Esophagus squamous epithelium (tissue), 4 donors: Measurements from ENCODE around the gene CADM2.

Experiments
- CTCF ChIP-seq, 6 experiments: fragments of 450-650 bp in 4 of 6; fragments of 200-600 bp in 2 of 6; sonication (generic) in 2 of 6; IDR thresholded peaks; one replicate each; pipeline ENCODE4 v1.5.1; 2016 to 2019; ENCODE audit warnings: antibody characterized with exemption in 6 of 6, mild to moderate bottlenecking in 4 of 6, moderate library complexity in 4 of 6
- POLR2A ChIP-seq, 4 donors: fragments of 450-650 bp; IDR thresholded peaks; one replicate each; pipeline ENCODE4 v1.6.1; 2017; ENCODE audit warnings: antibody characterized with exemption in 4 of 4, mild to moderate bottlenecking in 4 of 4, moderate library complexity in 3 of 4

- TF ChIP-seq CTCF (IDR thresholded peaks at IDR 0.05), result no peak
- no peak for TF ChIP-seq POLR2A (IDR thresholded peaks at IDR 0.05)
These were observed 601.4 kb downstream of the CADM2 start for GRCh38 chr3:85560088-85560785.
